Measurements from ENCODE around the gene ELP2. TPM values are rescaled to one million over a fixed set of nuclear protein-coding genes. Genes with fewer than 3 reads are reported as not detected.

Gene ELP2
- total and polyA plus RNA-seq, 2 donors from 2014 or later: 55.9 to 74.0 TPM

DNA sequence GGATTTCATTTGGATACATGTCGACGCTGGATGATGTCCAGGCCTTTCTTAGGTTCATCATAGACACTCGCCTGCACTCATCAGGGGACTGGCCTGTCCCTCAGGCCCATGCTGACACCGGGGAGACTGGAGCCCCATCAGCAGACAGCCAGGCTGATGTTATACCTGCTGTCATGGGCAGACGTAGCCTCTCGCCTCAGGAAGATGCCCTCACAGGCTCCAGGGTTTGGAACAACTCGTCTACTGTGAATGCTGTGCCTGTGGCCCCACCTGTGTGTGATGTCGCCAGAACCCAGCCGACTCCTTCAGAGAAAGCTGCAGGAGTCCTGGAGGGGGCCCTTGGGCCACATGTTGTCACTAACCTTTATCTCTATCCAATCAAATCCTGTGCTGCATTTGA is 85.9 kb downstream of the ELP2 start:
- H3K27me3 ChIP-seq (ENCODE audit: control insufficient read depth, insufficient read depth, low read length): no peaks in the 10 kb centered on the region
- no peak for FAIRE-seq
- intact Hi-C loops (cut with DNase I): no loop called here
- no peak for DNase-seq
- H3K4me3 ChIP-seq (ENCODE audit: low read length in 3 of 3): no peak overlapping the region
- no peak overlapping the region for H3K27ac ChIP-seq (ENCODE audit: low read depth in 2 of 2, low read length in 2 of 2)
- H3K9me3 ChIP-seq (ENCODE audit: control insufficient read depth in 2 of 3, insufficient read depth in 1 of 3, low read length in 3 of 3): no peaks in the 10 kb centered on the region
- no peak overlapping the region for H3K9ac ChIP-seq (ENCODE audit: low read length in 3 of 3)
- TF ChIP-seq, protein P1, sequence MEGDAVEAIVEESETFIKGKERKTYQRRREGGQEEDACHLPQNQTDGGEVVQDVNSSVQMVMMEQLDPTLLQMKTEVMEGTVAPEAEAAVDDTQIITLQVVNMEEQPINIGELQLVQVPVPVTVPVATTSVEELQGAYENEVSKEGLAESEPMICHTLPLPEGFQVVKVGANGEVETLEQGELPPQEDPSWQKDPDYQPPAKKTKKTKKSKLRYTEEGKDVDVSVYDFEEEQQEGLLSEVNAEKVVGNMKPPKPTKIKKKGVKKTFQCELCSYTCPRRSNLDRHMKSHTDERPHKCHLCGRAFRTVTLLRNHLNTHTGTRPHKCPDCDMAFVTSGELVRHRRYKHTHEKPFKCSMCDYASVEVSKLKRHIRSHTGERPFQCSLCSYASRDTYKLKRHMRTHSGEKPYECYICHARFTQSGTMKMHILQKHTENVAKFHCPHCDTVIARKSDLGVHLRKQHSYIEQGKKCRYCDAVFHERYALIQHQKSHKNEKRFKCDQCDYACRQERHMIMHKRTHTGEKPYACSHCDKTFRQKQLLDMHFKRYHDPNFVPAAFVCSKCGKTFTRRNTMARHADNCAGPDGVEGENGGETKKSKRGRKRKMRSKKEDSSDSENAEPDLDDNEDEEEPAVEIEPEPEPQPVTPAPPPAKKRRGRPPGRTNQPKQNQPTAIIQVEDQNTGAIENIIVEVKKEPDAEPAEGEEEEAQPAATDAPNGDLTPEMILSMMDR (IDR thresholded peaks at IDR 0.05; ENCODE audit: borderline replicate concordance, extremely low read depth, insufficient read depth): no peak
- H3K4me1 ChIP-seq (ENCODE audit: control insufficient read depth in 2 of 3, insufficient read depth in 2 of 3, low read depth in 1 of 3, low read length in 3 of 3): peaks cover 0 to 6% (median 0%) of the 10 kb centered on the region in 3 donors
- H3K36me3 ChIP-seq (ENCODE audit: control insufficient read depth in 2 of 3, insufficient read depth in 3 of 3, low read length in 3 of 3): no peaks in the 10 kb centered on the region

DNA sequence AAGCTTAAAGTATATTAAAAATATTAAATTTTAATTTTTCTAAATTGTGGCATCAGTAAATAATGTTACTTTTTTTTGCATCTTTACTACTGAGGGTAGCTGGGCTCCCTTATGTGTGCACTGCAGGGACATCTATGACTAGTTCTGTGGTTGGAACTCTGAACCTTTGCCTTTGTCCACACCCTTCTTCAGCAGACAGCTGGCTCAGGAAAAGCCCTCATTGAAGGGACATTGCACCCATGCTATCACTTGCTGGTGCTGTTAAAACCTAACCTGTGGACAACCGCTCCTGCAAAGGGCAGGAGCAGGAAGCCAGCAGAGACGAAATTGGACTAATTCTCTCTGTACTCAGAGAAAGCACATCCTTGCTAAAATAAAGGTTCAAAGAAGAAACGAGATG is 87.6 kb downstream of the ELP2 start:
- Histone ChIP-seq H3K9me3 (ENCODE audit: control insufficient read depth in 2 of 3, insufficient read depth in 1 of 3, low read length in 3 of 3) (no peaks in the 10 kb centered on the region), H3K4me3 (ENCODE audit: low read length in 3 of 3) (no peak overlapping the region), H3K4me1 (ENCODE audit: control insufficient read depth in 2 of 3, insufficient read depth in 2 of 3, low read depth in 1 of 3, low read length in 3 of 3) (peaks cover 0 to 4% (median 0%) of the 10 kb centered on the region in 3 donors), H3K9ac (ENCODE audit: low read length in 3 of 3) (no peak overlapping the region), H3K27me3 (ENCODE audit: control insufficient read depth, insufficient read depth, low read length) (no peaks in the 10 kb centered on the region), H3K27ac (ENCODE audit: low read depth in 2 of 2, low read length in 2 of 2) (no peak overlapping the region), H3K36me3 (ENCODE audit: control insufficient read depth in 2 of 3, insufficient read depth in 3 of 3, low read length in 3 of 3) (no peaks in the 10 kb centered on the region)
- TF ChIP-seq, protein P1 (IDR thresholded peaks at IDR 0.05; ENCODE audit: borderline replicate concordance, extremely low read depth, insufficient read depth): no peak
- intact Hi-C loops (cut with DNase I): no loop called here
- DNase-seq (no peak), FAIRE-seq (no peak)

DNA sequence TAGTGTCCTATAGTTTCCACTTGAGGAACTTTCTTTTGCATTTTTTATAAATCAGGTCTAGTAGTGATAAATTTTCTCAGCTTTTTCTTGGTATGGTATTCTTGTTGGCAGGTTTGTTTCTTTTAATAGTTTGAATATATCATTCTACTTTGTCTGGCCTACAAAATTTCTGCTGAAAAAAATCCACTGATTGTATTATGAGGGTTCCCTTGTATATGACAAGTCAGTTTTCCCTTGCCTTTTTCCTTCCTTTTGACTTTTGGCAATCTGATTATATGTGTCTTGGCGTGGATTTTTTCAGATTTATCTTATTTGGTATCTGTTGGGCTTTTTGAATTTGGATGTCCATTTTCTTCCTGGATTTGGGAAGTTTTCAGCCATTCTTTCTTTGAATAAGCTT is 99.5 kb downstream of the ELP2 start:
- DNase-seq: no peak
- H3K9me3 ChIP-seq (ENCODE audit: control insufficient read depth in 2 of 3, insufficient read depth in 1 of 3, low read length in 3 of 3): peaks cover 0 to 1% (median 0%) of the 10 kb centered on the region in 3 donors
- H3K9ac ChIP-seq (ENCODE audit: low read length in 3 of 3): no peak overlapping the region
- H3K4me3 ChIP-seq (ENCODE audit: low read length in 3 of 3): no peak overlapping the region
- no peaks in the 10 kb centered on the region for H3K4me1 ChIP-seq (ENCODE audit: control insufficient read depth in 2 of 3, insufficient read depth in 2 of 3, low read depth in 1 of 3, low read length in 3 of 3)
- TF ChIP-seq, protein P1 (IDR thresholded peaks at IDR 0.05; ENCODE audit: borderline replicate concordance, extremely low read depth, insufficient read depth): no peak
- H3K36me3 ChIP-seq (ENCODE audit: control insufficient read depth in 2 of 3, insufficient read depth in 3 of 3, low read length in 3 of 3): no peaks in the 10 kb centered on the region
- no peaks in the 10 kb centered on the region for H3K27me3 ChIP-seq (ENCODE audit: control insufficient read depth, insufficient read depth, low read length)
- no peak for FAIRE-seq
- no peak overlapping the region for H3K27ac ChIP-seq (ENCODE audit: low read depth in 2 of 2, low read length in 2 of 2)
- intact Hi-C loops (cut with DNase I): no loop called here

Other genes starting within 250 kb of the ELP2 start
- gene RPRD1A, start 62.3 kb upstream of the ELP2 start, total RNA-seq: 42.4 TPM
- 25.9 TPM for gene RPRD1A, start 62.3 kb upstream of the ELP2 start, polyA plus RNA-seq (ENCODE audit: insufficient read depth, low read depth, low replicate concordance)
- gene SLC39A6, start 559 bp upstream of the ELP2 start, total RNA-seq: 44.7 TPM
- 27.3 TPM for gene SLC39A6, start 559 bp upstream of the ELP2 start, polyA plus RNA-seq (ENCODE audit: insufficient read depth, low read depth, low replicate concordance)
- gene MOCOS, start 57.6 kb downstream of the ELP2 start, total RNA-seq: 5.8 TPM
- 1.1 TPM for gene MOCOS, start 57.6 kb downstream of the ELP2 start, polyA plus RNA-seq (ENCODE audit: insufficient read depth, low read depth, low replicate concordance)
- gene FHOD3, start 167.8 kb downstream of the ELP2 start, total RNA-seq: 21.5 TPM
- 28.0 TPM for gene FHOD3, start 167.8 kb downstream of the ELP2 start, polyA plus RNA-seq (ENCODE audit: insufficient read depth, low read depth, low replicate concordance)